HG03025 (cell line): ENCODE data around the gene LSM7.

ENCODE experiments used
- ATAC-seq: cut with Tn5 transposase; IDR thresholded peaks from one replicate; pipeline ENCODE4 v1.9.1; 2021; ENCODE audit warnings: mild to moderate bottlenecking, moderate library complexity; ENCODE audit not compliant: unreplicated experiment, low FRiP score

The LSM7 gene

DNA sequence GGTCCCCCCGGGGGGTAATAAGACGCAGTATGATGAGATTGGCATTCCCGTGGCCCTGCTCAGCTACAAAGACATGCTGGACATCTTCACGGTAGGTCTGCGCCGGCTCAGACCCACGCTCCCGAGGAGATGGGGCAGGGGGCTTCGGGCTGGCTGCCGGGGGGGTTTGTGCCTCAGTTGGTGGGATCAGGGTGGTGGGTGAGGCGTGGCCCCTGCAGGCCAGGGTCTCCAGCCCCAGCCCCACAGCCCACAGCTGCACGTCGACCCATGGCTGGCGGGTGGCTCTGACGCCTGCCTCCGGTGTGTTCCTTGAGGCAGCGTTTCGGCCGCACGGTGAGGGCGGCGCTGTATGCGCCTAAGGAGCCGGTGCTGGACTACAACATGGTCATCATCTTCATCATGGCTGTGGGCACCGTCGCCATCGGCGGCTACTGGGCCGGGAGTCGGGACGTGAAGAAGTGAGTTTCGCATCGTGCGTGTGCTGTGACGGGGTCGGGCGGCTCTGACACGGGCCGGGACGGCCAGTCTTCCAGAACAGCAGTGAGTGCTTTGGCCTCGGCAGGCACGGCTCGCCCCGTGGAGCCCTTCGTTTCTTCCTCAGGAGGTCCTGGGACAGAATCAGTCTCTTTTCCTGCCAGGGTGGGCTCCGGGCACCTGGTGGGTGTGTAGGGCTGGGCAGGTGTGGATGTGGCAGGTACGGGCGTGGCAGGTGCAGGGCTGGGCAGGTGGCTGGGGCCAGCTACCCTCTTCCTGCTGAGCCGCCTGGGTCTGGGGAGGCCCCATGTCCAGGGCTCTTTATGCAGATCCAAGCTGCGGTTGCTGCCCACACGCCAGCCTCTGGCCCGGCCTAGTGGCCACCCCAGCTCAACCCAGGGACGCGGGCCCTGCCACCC is 10.6 kb upstream of the LSM7 start:
- ATAC-seq = no peak

DNA sequence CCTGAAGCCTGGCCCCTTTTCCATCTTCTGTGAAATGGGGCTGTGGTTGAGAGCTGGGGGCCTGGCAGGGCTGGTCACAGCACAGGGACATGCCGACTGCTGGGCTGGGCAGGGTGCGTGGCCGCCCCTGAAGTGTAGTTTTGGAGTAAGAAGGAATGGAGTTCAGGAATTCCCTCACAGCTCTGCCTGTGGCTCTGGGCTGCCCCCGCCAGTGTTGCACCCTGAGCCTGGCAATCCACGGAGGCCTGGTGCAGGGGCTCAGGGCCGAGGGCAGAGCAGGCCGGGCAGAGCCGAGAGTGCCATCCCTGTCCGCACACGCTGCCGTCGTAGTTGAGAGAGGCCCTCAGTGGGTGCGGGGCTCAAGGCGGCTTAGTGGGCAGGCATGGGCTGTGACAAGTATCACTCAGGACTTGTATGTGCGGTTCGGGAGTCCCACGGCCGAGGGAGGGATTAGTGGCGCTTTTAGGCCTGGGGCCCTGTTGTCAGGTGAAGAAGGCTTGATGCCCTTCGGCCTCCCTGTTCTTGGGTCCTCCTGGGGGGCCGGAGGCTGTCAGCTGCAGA is 9.7 kb upstream of the LSM7 start:
- no peak for ATAC-seq

DNA sequence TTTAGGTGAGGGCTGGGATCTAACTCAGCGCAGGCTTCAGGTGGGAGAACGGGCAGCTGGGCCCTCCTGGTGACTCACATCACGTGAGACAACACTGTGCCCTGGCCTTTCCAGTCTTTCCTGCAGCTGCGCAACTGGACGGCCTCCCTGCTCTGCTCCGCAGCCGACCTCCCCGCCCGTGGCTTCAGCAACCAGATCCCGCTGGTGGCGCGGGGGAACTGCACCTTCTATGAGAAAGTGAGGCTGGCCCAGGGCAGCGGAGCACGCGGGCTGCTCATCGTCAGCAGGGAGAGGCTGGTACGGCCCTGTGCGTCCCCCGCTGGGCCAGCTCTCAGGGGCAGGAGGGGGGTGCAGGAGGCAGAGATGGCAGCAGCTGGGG is 8.9 kb upstream of the LSM7 start:
- no peak for ATAC-seq

DNA sequence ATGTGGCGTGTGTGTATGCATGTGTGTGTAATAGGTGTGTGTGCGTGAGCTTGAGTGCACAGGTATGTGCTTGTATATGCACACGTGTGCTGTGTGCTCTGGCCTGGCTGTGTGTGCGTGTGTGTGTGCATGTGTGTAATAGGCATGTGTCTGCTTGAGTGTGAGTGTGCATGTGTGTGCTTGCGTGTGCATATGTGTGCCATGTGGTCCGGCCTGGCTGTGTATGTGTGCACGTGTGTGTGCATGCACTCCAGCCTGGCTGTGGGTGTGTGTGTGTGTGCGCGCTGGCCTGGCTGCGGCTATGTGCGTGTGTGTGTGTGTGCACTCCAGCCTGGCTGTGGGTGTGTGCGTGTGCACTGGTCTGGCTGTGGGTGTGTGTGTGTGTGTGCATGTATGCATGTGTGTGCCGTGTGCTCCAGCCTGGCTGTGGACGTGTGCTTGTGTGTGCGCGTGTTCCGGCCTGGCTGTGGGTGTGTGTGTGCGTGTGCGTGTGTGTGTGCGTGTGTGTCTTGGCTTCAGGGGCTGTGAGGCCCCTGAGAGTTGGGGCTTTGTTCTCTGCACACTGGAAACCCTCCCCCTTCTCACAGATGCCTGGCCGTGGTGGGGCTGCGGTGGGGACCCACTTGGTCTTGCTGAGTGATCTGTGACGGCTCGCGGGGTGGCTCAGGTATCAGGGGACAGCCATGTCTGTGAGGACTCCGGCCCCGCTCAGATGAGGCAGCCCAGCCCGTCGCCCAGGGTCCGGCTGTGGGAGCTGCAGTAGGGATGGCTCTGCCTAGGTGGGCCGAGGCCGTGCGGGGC is 8.3 kb upstream of the LSM7 start:
- ATAC-seq = no peak

DNA sequence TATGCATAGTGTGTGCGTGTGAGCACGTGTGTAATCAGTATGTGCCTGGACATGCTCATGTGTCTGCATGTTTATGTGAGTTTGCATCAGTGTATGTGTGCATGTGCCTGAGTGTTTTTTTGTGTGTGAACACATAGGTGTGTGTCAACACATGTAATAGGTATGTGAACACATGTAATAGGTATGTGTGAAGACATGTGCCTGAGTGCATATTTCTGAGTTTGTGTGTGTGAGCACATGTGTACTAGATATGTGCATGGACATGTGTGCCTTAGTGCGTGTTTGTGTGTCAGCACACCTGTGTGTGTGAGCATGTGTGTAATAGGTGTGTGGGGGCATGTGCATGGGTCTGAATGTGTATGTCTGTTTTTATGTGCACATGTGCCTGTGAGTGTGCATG is 7.5 kb upstream of the LSM7 start:
- ATAC-seq = no peak

DNA sequence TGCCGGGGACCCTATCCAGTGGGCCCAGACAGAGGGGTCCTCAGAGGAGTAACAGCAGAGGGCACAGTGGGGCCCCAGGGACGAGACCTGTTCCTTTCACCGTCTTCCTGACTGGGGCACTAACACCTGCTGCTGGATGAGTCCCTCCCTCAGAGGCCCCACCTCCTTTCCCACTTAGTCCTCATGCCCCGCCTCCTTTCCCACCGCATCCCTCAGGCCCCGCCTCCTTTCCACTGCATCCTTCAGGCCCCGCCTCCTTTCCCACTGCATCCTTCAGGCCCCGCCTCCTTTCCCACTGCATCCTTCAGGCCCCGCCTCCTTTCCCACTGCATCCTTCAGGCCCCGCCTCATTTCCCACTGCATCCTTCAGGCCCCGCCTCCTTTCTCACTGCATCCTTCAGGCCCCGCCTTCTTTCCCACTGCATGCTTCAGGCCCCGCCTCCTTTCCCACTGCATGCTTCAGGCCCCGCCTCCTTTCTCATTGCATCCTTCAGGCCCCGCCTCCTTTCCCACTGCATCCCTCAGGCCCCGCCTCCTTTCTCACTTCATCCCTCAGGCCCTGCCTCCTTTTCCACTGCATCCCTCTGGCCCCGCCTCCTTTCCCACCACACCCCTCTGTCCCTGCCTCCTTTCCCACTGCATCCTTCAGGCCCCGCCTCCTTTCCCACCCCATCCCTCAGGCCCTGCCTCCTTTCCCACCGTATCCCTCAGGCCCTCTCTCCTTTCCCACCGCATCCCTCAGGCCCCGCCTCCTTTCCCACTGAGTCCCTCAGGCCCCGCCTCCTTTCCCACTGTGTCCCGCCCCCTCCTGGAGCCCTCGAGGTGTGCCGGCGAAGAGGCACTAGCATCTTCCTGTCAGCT is 6.8 kb upstream of the LSM7 start:
- no peak for ATAC-seq

DNA sequence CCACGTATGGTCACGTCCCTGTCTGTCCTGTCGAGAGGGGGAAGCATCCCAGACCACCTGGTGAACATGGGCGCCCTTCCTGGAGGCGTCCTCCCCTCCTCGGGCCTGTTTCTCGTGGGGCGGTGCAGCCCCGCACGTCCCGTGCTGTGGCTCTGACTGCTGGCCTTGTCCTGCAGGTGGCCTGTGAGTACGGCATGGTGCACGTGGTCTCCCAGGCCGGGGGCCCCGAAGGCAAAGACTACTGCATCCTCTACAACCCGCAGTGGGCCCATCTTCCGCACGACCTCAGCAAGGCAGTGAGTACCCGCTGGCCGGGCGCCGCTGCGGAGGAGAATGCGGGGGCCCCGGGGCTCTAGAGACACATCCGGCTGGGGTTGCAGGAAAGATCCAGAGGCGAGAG is 6.0 kb upstream of the LSM7 start:
- ATAC-seq = no peak

DNA sequence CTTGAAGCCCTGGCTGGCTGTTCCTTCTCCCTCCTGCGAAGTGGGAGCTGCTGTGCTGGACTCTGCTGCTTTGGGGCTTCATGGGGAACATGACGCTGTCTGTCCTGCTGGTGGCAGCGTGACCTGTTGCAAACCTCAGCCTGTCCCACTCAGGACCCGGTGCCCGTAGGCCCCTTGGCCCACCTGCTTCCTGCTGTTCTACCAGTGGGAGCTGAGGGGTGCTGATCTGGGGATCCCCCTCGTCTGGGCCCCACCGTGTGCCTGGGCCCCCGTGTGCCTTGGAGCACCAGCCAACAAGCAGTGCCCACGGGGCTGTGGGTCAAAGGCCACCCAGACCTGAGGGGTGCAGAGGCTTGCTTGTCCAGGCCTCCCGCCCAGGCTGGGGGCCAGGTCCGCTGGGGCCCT is 5.4 kb upstream of the LSM7 start:
- ATAC-seq = no peak

DNA sequence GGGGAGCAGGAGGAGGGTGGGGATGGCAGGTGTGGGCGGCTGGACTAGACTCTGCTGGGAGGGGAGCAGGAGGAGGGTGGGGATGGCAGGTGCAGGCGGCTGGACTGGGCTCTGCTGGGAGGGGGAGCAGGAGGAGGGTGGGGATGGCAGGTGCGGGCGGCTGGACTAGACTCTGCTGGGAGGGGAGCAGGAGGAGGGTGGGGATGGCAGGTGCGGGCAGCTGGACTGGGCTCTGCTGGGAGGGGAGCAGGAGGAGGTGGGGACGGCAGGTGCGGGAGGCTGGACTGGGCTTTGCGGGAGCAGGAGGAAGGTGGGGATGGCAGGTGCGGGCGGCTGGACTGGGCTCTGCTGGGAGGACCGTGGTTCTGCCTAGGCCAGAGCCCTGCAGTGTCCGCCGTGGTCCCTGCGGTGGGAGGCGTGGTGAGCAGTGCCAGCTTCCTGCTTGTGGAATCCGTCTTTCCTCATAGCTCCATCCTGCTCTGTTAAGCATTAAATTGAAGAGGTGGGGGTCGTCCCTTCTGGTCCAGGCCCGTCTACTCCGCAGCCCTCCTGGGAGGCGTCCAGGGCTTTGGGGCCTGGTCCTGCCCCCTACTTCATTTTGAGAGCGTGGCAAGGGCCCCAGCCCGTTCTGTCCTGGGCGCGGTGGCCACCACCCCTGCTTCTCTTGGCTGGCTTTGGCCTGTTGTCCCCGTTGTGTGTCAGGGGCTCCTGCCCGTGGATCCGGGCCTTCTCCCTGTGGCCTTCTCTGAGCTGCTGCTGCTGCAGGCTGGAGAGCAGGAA is 4.8 kb upstream of the LSM7 start:
- ATAC-seq = no peak

DNA sequence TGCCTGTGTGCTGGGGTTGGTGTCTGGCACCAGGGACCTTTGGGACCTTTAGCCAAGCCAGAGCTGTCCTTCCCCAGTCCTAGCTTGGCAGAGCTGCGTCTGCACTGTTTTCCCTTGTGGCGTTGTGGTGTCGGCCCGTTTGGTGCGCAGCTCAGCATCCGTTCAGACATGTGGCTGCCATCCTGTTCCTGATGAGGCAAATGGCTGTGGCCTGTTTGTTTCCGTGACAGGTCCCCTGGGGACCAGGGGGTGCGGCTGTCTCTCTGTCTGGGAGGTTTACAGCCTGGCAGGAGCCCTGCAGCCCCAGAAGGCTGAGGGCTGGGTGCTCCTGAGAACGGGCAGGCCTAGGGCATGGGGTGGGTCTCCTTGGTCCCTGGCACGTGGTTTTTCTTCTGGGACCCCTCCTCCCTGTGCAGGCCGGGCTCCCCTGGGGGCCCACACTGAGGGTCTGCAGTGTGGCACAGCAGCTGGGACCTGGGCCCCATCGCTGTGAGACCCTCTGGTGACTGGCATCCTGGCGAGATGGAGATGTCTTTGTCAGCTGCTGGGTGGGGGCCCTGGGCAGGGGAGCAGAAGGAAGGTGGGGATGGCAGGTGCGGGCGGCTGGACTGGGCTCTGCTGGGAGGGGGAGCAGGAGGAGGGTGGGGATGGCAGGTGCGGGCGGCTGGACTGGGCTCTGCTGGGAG is 4.1 kb upstream of the LSM7 start:
- no peak for ATAC-seq

DNA sequence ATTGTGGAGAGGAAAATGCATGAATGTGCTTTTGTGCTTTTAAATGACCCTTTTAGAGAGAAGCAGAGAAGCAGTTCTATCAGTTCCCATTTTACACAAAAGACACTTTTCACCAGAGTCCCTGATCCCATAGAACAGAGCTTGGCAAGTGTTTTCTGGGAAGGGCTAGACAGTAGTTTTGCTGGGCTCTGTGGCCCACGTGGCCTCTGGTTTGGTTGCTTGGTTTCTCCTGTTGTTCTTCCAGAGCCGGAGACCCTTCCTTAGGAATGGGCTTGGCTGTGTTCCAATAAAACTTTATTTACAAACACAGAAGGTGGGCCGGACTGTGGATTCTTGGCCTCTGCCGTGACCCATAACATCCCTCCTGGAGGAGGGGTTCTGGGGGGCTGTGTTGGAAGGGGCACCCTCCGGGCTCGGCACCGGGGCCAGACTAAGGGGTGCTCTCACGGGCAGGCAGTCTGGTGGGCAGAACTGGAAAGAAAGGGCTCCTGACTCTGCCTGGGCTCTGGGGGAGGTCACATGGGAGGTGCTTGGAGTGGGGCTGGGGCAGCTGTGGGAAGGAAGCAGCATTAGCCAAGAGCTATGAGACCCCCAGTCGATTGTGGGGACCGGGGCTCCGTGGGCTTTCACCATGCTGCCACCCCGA is 3.3 kb upstream of the LSM7 start:
- ATAC-seq = no peak

DNA sequence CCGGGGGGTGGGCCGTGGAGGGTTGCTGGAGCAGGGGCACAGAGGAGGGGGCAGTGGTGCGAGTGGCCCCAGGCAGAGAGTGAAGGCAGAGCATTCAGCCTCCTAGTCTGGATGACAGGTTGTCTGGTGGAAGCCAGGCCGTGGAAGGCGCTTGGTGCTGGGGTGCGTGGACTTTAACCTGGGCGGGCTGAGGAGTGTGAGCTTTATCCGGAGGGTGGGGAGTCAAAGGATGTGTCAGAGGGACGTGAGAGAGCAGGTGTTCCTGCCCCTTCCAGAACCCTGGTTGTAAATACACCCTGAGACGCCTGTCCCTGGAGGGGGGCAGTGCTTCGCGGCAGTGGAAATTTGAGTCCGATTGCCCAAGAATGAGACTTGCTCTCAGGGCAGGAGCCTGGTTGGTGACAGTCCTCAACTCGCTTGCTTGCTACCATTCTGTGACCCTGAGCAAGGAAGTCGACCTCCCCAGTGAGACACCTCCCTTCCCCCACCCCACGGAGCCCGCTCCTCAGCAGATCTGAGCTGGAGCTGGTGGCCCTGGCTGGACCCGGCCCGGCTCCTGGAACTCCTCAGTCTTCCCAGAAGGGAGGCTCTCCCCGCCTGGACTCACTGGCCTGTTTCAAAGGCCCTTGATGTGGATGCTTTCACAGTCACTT is 2.4 kb upstream of the LSM7 start:
- ATAC-seq = no peak

DNA sequence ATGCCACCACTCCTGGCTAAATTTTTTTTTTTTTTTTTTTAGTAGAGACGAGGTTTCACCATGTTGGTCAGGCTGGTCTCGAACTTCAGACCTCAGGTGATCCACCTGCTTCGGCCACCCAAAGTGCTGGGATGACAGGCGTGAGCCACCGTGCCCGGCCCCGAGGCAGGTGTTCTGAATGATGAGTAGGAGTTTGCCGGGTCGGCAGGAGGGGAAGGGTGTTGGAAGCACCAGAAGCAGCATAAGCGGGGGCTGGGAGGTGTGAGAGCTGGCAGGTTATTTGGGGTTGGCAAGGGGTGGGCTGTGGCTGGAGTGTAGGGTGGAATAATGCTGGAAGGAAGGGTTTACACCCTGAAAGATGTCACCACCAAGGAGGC is 1.9 kb upstream of the LSM7 start:
- no peak for ATAC-seq

DNA sequence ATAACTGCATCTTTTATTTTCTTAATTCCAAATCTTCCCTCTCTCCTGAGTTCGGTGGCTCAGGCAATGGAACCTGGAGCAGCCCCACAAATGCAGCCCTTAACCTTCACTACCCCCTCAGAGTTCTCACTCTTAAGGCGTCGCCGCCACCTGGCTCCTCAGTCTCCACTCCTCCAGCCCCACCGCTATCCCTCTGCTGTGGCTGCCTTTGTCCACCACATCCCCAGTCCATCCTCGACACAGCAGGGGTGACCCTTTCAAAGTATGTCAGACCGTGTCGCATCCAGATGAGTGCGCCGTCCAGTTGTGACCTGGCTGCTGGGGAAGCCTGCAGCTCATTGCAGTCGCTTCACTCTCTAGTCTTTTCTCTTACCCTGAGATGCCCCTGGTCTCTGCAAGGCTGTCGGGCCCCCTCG is 1.1 kb upstream of the LSM7 start:
- ATAC-seq = no peak

DNA sequence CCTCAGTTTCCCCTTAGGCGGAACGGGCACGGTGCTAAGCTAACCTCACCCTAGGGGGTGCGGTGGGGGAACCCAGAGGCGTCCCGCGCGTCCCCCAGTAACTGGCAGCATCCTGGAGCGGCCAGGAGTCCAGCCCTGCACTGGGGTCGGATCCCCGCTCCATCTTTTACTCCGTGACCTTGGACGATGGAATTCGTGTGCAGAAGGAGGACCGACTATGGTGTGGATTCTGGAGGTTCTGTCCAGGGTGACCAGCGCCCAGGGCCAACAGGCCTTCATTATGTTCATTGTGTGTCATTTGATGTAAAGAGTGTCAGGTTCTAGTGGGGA is 728 bp upstream of the LSM7 start:
- peak; percentile 3 for ATAC-seq

DNA sequence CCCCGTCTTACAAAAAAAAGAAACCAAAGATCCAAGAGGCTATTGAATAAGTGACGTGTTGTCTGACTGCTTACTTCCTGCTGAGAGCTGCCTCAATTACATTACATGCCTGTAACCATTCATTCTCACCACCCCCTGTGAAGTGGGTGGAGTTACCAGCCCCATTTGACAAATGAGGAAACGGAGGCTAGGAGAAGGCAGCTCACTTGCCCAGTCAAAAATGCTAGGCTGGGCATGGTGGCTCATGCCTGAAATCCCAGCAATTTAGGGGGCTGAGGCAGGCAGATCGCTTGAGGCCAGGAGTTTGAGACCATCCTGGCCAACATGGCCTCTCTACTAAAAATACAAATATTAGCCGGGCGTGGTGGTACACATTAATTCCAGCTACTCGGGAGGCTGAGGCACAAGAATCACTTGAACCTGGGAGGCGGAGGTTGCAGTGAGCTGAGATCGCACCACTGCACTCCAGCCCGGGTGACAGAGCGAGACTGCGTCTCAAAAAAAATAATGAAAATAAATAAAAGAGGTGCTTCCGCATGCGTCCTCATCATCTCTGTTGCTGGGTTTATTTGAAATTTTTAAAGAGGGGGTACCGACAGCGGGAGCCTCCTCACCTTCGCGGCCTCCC is 499 bp downstream of the LSM7 start:
- ATAC-seq = no peak

DNA sequence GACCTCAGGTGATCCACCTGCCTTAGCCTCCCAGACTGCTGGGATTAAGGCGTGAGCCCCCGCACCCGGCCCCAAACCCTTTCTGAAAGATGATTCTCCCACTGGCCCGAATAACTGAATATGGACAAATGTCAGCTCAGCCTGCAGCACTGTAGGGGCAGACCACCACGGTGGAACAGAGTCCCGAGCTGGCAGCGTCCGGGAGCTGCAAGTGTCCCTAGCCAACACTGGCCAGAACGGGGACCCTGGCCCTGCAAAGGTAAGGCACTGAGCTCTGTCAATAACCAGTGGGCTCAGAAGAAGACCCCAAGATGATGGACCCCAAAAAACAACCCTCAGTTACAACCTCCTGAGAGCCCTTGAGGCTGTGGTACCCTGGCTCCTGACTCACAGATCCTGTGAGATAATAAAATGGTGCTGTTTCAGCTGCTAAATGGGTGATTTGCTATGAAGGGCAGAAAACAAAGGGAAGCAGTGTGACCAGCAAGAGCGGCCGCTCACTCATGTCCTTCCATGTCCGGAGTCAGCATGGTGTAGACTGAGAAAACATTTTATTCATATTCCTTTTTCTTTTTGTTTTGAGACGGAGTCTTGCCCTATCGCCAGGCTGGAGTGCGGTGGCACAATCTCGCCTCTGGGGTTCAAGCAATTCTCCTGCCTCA is 1.6 kb downstream of the LSM7 start:
- no peak for ATAC-seq
